ENCODE results near the gene PRDM15. TPM values are rescaled to one million over a fixed set of nuclear protein-coding genes. Genes with fewer than 3 reads are reported as not detected.

The PRDM15 gene
- total RNA-seq, 1 experiment from 2014 or later = 5.7 TPM

- ChIA-PET POLR2A (no interaction called here), CTCF (no interaction called here)
- TF ChIP-seq CTCF (IDR thresholded peaks at IDR 0.05; ENCODE audit: unreplicated experiment) = no peak
- Mint-ChIP-seq H3K27me3 (ENCODE audit: insufficient read depth, unreplicated experiment) (no peaks in the 10 kb centered on the region), H3K36me3 (ENCODE audit: insufficient read depth, unreplicated experiment) (peaks cover 16% of the 10 kb centered on the region), H3K4me1 (ENCODE audit: insufficient read depth, unreplicated experiment) (peaks cover 5% of the 10 kb centered on the region), H3K27ac (ENCODE audit: low read depth, unreplicated experiment) (no peak overlapping the region), H3K4me3 (ENCODE audit: unreplicated experiment) (no peak overlapping the region), H3K9me3 (ENCODE audit: unreplicated experiment) (no peaks in the 10 kb centered on the region)
- DNase-seq (ENCODE audit: unreplicated experiment) = no peak
- intact Hi-C loops (cut with micrococcal nuclease) = no loop called here
- no TSS peak for BruUV-seq (replicated peaks)
Observed at GRCh38 chr21:41821756-41822431, 57.2 kb downstream of the PRDM15 start.

DNA sequence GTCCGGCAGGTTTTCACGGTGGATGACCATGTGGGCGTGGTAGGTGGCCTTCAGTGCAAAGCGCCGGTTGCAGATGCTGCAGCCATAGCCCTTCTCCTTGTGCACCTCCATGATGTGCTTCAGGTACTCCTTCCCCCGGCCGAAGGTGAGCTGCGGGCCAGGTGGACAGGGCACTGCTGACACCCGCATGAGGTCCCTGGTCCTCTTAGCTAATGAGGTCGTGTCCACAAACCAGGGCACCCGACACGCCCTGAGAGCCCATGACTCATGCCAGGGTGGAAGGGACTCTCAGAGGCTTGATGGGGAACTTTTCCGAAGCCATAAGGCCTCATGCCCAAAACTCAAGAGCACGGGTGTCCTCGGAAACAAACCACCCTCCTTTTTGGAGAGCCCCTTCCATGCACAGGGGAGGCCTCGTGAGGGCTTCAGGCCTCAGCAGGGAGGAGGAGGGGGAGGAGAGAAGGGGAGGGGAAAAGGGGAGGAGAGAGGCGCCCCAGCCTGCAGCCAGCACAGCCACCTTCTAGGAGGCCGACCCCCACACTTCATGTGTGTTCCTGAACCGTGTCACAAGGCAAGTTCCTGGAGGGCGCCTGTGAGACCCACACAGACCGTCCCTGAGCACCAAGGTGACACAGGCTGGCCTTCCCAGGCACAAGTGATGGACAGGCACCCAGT lies 57.9 kb downstream of the PRDM15 start:
- Mint-ChIP-seq H3K4me3 (ENCODE audit: unreplicated experiment) (no peak overlapping the region), H3K9me3 (ENCODE audit: unreplicated experiment) (no peaks in the 10 kb centered on the region), H3K27ac (ENCODE audit: low read depth, unreplicated experiment) (no peak overlapping the region), H3K27me3 (ENCODE audit: insufficient read depth, unreplicated experiment) (no peaks in the 10 kb centered on the region), H3K4me1 (ENCODE audit: insufficient read depth, unreplicated experiment) (peaks cover 9% of the 10 kb centered on the region), H3K36me3 (ENCODE audit: insufficient read depth, unreplicated experiment) (peaks cover 16% of the 10 kb centered on the region)
- TF ChIP-seq CTCF (IDR thresholded peaks at IDR 0.05; ENCODE audit: unreplicated experiment) = no peak
- no peak for DNase-seq (ENCODE audit: unreplicated experiment)
- ChIA-PET POLR2A (no interaction called here), CTCF (interaction anchor here (1.0 to 1.7 kb wide), 3 partner anchors 209 to 538 kb away, joined by 3 to 7 read pairs (median 6); no protein-coding TSS in a partner anchor)
- intact Hi-C loops (cut with micrococcal nuclease) = no loop called here
- BruUV-seq (replicated peaks) = no TSS peak

GRCh38 chr21:41820384-41821080 lies 58.6 kb downstream of the PRDM15 start:
- no peak for DNase-seq (ENCODE audit: unreplicated experiment)
- BruUV-seq (replicated peaks) = no TSS peak
- TF ChIP-seq CTCF (IDR thresholded peaks at IDR 0.05; ENCODE audit: unreplicated experiment) = no peak
- CTCF ChIA-PET = interaction anchor here (0.6 to 1.7 kb wide), 5 partner anchors 93 to 537 kb away, joined by 3 to 7 read pairs (median 3); no protein-coding TSS in a partner anchor
- no peak overlapping the region for H3K27ac Mint-ChIP-seq (ENCODE audit: low read depth, unreplicated experiment)
- H3K36me3 Mint-ChIP-seq (ENCODE audit: insufficient read depth, unreplicated experiment) = peaks cover 17% of the 10 kb centered on the region
- H3K4me3 Mint-ChIP-seq (ENCODE audit: unreplicated experiment) = no peak overlapping the region
- POLR2A ChIA-PET = no interaction called here
- no peaks in the 10 kb centered on the region for H3K9me3 Mint-ChIP-seq (ENCODE audit: unreplicated experiment)
- H3K27me3 Mint-ChIP-seq (ENCODE audit: insufficient read depth, unreplicated experiment) = no peaks in the 10 kb centered on the region
- H3K4me1 Mint-ChIP-seq (ENCODE audit: insufficient read depth, unreplicated experiment) = peaks cover 9% of the 10 kb centered on the region
- intact Hi-C loops (cut with micrococcal nuclease) = no loop called here

- no TSS peak for BruUV-seq (replicated peaks)
- DNase-seq (ENCODE audit: unreplicated experiment) = no peak
- ChIA-PET CTCF (interaction anchor here (0.6 to 1.7 kb wide), 4 partner anchors 92 to 536 kb away, joined by 3 to 6 read pairs (median 3); no protein-coding TSS in a partner anchor), POLR2A (no interaction called here)
- Mint-ChIP-seq H3K27ac (ENCODE audit: low read depth, unreplicated experiment) (no peak overlapping the region), H3K4me1 (ENCODE audit: insufficient read depth, unreplicated experiment) (peaks cover 9% of the 10 kb centered on the region), H3K36me3 (ENCODE audit: insufficient read depth, unreplicated experiment) (peaks cover 21% of the 10 kb centered on the region), H3K9me3 (ENCODE audit: unreplicated experiment) (no peaks in the 10 kb centered on the region), H3K4me3 (ENCODE audit: unreplicated experiment) (no peak overlapping the region), H3K27me3 (ENCODE audit: insufficient read depth, unreplicated experiment) (no peaks in the 10 kb centered on the region)
- intact Hi-C loops (cut with micrococcal nuclease) = loop anchor here (5.0 kb wide), 1 partner anchor 358 kb away; no protein-coding TSS in a partner anchor
- no peak for TF ChIP-seq CTCF (IDR thresholded peaks at IDR 0.05; ENCODE audit: unreplicated experiment)
Observed at GRCh38 chr21:41819856-41820281, 59.3 kb downstream of the PRDM15 start.

Data from MCF 10A (cell line).